Panc1 (cell line): Measurements from ENCODE around the gene SGPL1. TPM values are rescaled to one million over a fixed set of nuclear protein-coding genes. Genes with fewer than 3 reads are reported as not detected.
"Not testable (repeated sequence)": the region's sequence is repeated elsewhere in the genome, so short reads cannot be mapped to it uniquely, and the experiment has no call there.

Experiments used
- ATAC-seq: fragments of 200-7000 bp; cut with Tn5 transposase; 2 replicates; pipeline ENCODE4 v1.9.1; 2020; ENCODE audit warnings: mild to moderate bottlenecking, moderate library complexity
- BruUV-seq: library from RNA; stranded (reverse); fragments of 400-500 nt; replicated peaks from 2 replicates; lab custom pipeline; 2021; lab: Mats Ljungman, UMichigan
- CTCF ChIA-PET: fragments of 300-600 bp; sonication (Branson Sonifier 250); formaldehyde crosslinking; loops from one replicate; lab custom pipeline; 2022; ENCODE audit warnings: antibody characterized with exemption; lab: Charles Lee
- POLR2A ChIA-PET: fragments of 300-600 bp; sonication (Branson Sonifier 250); formaldehyde crosslinking; loops from one replicate; lab custom pipeline; 2022; ENCODE audit warnings: antibody characterized with exemption; lab: Charles Lee
- DNase-seq: peaks from one replicate; pipeline ENCODE4 v3.0.0-alpha.2; 2010; ENCODE audit warnings: low read depth, low spot score
- H3K27ac ChIP-seq: 2 replicates; pipeline ENCODE4 v1.5.1; 2011; ENCODE audit warnings: mild to moderate bottlenecking, low read length, inconsistent platforms
- H3K27me3 ChIP-seq: fragments of 200-500 bp; sonication (Bioruptor generic); 2 replicates; pipeline ENCODE4 v1.6.0; 2014; ENCODE audit warnings: low read length, inconsistent platforms; ENCODE audit not compliant: control insufficient read depth, insufficient read depth
- H3K36me3 ChIP-seq: fragments of 200-500 bp; sonication (Bioruptor generic); 2 replicates; pipeline ENCODE4 v1.5.1; 2014; ENCODE audit warnings: inconsistent platforms, mild to moderate bottlenecking, low read length, moderate library complexity; ENCODE audit not compliant: control insufficient read depth, insufficient read depth
- H3K4me1 ChIP-seq: 2 replicates; pipeline ENCODE4 v1.5.1; 2011; ENCODE audit warnings: inconsistent platforms, mild to moderate bottlenecking, low read length, moderate library complexity; ENCODE audit not compliant: control insufficient read depth, insufficient read depth
- H3K4me3 ChIP-seq, 2 experiments: 2 replicates each; pipeline ENCODE4 v1.5.1; 2011 to 2012; ENCODE audit warnings: low read depth in 2 of 2, low read length in 2 of 2, mild to moderate bottlenecking in 2 of 2, inconsistent platforms in 1 of 2, moderate library complexity in 1 of 2
- H3K9me3 ChIP-seq: fragments of 200-500 bp; sonication (Bioruptor generic); 2 replicates; pipeline ENCODE4 v1.5.1; 2014; ENCODE audit warnings: low read depth, mild to moderate bottlenecking, inconsistent platforms, low read length, moderate library complexity; ENCODE audit not compliant: control insufficient read depth, insufficient read depth
- CTCF ChIP-seq: fragments of 450-650 bp; IDR thresholded peaks from 2 replicates; pipeline ENCODE4 v1.5.1; 2017; ENCODE audit warnings: mild to moderate bottlenecking
- POLR2AphosphoS5 ChIP-seq: IDR thresholded peaks from 2 replicates; pipeline ENCODE4 v1.6.1; 2012; ENCODE audit warnings: mild to moderate bottlenecking, low read depth, low read length, moderate library complexity
- REST ChIP-seq, 2 experiments: IDR thresholded peaks; 2 replicates each; pipeline ENCODE4 v1.6.1; 2011 to 2012; ENCODE audit warnings: low read depth in 2 of 2, control low read depth in 1 of 2, low read length in 1 of 2, mild to moderate bottlenecking in 1 of 2, moderate library complexity in 1 of 2; ENCODE audit not compliant: insufficient read depth in 1 of 2
- SIN3A ChIP-seq: IDR thresholded peaks from 2 replicates; pipeline ENCODE4 v1.6.1; 2012; ENCODE audit warnings: low read depth, mild to moderate bottlenecking, low read length, moderate library complexity, borderline replicate concordance; ENCODE audit not compliant: insufficient read depth
- TCF7L2 ChIP-seq: IDR thresholded peaks from 2 replicates; pipeline ENCODE4 v1.6.1; 2011; ENCODE audit warnings: mild to moderate bottlenecking, low read depth, low read length, inconsistent platforms
- in situ Hi-C: cut with HindIII; loops from 2 replicates; pipeline ENCODE4 v1.10.0; 2016; ENCODE audit warnings: low sequenced_read_pairs, low pct_unique_long_range_greater_than_20kb
- intact Hi-C: fragments of 100-400 bp; cut with micrococcal nuclease; formaldehyde crosslinking; loops from one replicate; pipeline ENCODE4 v1.10.0; 2022; ENCODE audit not compliant: unreplicated experiment
- total RNA-seq: library from RNA; stranded (reverse); gene quantifications from one replicate; pipeline ENCODE4 v1.2.1, GENCODE V29; 2021; ENCODE audit not compliant: unreplicated experiment

The SGPL1 gene
- total RNA-seq, 1 experiment from 2014 or later = 103 TPM

- Histone ChIP-seq H3K27me3 (peaks cover 22% of the 10 kb centered on the region), H3K4me3 (no peak overlapping the region), H3K27ac (no peak overlapping the region), H3K36me3 (no peaks in the 10 kb centered on the region), H3K9me3 (no peaks in the 10 kb centered on the region), H3K4me1 (no peaks in the 10 kb centered on the region)
- ChIA-PET POLR2A (no interaction called here), CTCF (no interaction called here)
- no peak for DNase-seq
- ATAC-seq = peak; percentile 33; the same call in 1 of the 2 replicates
- in situ Hi-C loops (no loop called here), intact Hi-C loops (no loop called here)
- no peak for TF ChIP-seq SIN3A
- TF ChIP-seq REST (IDR thresholded peaks at IDR 0.05; ENCODE audit: insufficient read depth in 1 of 2, low read depth in 2 of 2, low read length in 1 of 2) = no peak
- no peak for TF ChIP-seq POLR2AphosphoS5
- no peak for TF ChIP-seq CTCF
- TF ChIP-seq TCF7L2 = no peak
- no TSS peak for BruUV-seq
These were observed 103.2 kb downstream of the SGPL1 start for GRCh38 chr10:70918851-70919530.

GRCh38 chr10:70919906-70920305 lies 104.2 kb downstream of the SGPL1 start:
- CTCF ChIA-PET, BruUV-seq, intact Hi-C loops, ATAC-seq, H3K4me3 ChIP-seq, H3K4me1 ChIP-seq, POLR2A ChIA-PET, H3K9me3 ChIP-seq, DNase-seq, in situ Hi-C loops, H3K27ac ChIP-seq, H3K36me3 ChIP-seq: not testable (repeated sequence)
- peaks cover 20% of the 10 kb centered on the region for H3K27me3 ChIP-seq

GRCh38 chr10:70920519-70920918 lies 104.8 kb downstream of the SGPL1 start:
- no peaks in the 10 kb centered on the region for H3K4me1 ChIP-seq

More at GRCh38 chr10:70920519-70920918, 104.8 kb downstream of the SGPL1 start:
- no TSS peak for BruUV-seq
- ChIA-PET CTCF (no interaction called here), POLR2A (no interaction called here)
- H3K27me3 ChIP-seq = peaks cover 20% of the 10 kb centered on the region
- no peak for DNase-seq
- no peaks in the 10 kb centered on the region for H3K9me3 ChIP-seq
- H3K4me3 ChIP-seq = no peak overlapping the region
- H3K27ac ChIP-seq = no peak overlapping the region
- ATAC-seq = no peak
- in situ Hi-C loops = no loop called here
- no peaks in the 10 kb centered on the region for H3K36me3 ChIP-seq
- TF ChIP-seq REST (IDR thresholded peaks at IDR 0.05; ENCODE audit: insufficient read depth in 1 of 2, low read depth in 2 of 2, low read length in 1 of 2) (no peak), CTCF (no peak), POLR2AphosphoS5 (no peak), TCF7L2 (no peak), SIN3A (no peak)
- intact Hi-C loops = no loop called here
